ENCODE results near the gene KCNK6.

The KCNK6 gene

DNA sequence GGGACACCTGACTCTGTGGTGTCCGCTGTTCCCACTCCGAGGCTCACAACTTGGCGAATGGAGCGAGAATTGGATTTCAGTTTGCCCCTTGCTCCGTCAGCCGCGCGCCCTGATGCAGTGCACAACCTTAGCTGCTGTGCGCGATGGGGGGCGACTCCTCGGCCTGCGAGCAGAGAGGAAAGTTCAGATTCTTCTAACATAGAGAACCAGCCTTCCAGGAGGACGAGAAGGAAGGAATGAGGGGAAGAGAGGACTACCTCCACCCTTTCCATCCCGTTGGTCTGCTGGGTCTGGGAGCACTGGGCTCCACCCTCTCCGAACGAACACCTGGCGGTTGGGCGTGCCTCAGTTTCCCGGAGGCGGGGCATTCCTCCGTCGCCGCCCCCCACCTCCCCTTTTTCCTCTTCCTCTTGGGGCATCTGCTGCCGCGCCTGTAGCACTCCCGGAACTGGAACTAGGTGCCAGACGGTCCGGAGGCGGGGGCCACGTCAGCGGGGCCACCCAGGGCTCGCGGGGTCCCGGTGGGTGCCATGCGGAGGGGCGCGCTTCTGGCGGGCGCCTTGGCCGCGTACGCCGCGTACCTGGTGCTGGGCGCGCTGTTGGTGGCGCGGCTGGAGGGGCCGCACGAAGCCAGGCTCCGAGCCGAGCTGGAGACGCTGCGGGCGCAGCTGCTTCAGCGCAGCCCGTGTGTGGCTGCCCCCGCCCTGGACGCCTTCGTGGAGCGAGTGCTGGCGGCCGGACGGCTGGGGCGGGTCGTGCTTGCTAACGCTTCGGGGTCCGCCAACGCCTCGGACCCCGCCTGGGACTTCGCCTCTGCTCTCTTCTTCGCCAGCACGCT, at the start of gene KCNK6:
KCNK6 (plus strand) TSS at position 425 of the 838 bp plus-strand sequence; CDS start at position 531, 106 bp downstream.
- ATAC-seq (peak; percentile 16), DNase-seq (peak; percentile 71)

DNA sequence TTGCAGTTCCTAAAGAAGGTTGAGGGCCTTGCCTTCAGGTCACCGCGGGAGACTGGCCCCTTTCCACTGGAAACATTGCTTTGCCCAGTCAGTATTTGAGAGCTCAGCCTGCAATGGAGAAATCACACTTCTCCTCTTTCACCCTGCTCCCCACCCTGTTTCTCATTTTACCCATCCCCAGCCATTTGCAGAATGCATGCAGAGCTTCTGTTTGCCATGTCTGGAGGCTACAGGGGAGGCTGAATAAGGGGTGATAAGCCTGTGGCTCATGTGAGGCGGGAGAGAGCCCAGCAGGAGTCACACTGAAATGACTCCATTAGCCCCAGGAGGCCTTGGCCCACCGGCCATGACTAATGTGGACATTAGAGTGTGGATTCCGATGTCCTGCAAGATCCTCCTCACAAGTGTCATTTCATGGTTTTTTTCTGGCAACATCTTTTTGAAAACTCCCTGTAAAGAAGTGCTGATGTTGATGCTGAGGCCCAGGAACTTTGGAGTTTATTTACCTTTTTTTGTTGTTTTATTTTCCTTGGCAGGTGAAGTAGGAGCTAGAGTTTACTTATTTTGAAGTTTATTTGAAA, 49.0 kb upstream of the KCNK6 start:
- DNase-seq, result no peak

GRCh38 chr19:38273499-38273898, 46.1 kb upstream of the KCNK6 start:
- ATAC-seq, result no peak

More for the DNA sequence above, 49.0 kb upstream of the KCNK6 start:
- ATAC-seq, result no peak

GRCh38 chr19:38274739-38275138, 44.9 kb upstream of the KCNK6 start:
- DNase-seq, result no peak
- no peak for ATAC-seq

More at GRCh38 chr19:38273499-38273898, 46.1 kb upstream of the KCNK6 start:
- DNase-seq, result no peak

GRCh38 chr19:38276942-38277517, 42.6 kb upstream of the KCNK6 start:
- no peak for ATAC-seq
- no peak for DNase-seq

- no peak for DNase-seq
Observed at GRCh38 chr19:38277549-38277948, 42.1 kb upstream of the KCNK6 start.

DNA sequence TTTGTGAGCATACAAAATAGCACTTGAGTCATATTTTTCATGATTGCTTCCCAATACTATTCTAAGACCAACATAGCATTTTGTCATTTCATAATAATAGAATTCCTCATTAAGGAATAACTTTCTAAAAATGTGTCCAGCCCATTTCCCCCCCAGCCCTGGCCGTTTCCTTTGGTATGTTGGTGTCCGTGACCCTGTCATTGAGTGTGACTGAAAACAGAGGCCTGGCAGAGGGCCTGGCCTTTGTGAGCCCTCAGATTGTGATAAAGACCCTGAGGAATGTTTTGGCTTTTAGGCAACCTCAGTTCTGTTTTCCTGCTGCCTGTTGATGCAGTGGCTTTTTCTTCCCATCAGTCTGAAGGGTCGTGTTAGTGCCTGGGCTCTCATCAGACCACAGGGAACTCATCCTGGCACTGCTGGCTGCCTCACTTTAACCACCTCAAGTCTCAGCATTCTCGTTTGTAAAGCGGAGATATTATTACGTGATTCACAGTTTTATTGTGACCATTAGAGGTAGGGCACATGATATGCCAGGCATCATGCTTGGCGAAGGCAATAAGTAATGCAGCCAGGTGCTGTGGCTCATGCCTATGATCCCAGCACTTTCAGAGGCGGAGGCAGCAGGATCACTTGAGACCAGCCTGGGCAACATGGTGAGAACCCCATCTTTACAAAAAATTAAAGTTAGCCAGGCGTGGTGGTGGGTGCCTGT, 41.5 kb upstream of the KCNK6 start:
- DNase-seq (no peak), ATAC-seq (no peak)

More at GRCh38 chr19:38277549-38277948, 42.1 kb upstream of the KCNK6 start:
- no peak for ATAC-seq

- ATAC-seq (no peak), DNase-seq (no peak)
Observed at GRCh38 chr19:38278751-38279150, 40.9 kb upstream of the KCNK6 start.

DNA sequence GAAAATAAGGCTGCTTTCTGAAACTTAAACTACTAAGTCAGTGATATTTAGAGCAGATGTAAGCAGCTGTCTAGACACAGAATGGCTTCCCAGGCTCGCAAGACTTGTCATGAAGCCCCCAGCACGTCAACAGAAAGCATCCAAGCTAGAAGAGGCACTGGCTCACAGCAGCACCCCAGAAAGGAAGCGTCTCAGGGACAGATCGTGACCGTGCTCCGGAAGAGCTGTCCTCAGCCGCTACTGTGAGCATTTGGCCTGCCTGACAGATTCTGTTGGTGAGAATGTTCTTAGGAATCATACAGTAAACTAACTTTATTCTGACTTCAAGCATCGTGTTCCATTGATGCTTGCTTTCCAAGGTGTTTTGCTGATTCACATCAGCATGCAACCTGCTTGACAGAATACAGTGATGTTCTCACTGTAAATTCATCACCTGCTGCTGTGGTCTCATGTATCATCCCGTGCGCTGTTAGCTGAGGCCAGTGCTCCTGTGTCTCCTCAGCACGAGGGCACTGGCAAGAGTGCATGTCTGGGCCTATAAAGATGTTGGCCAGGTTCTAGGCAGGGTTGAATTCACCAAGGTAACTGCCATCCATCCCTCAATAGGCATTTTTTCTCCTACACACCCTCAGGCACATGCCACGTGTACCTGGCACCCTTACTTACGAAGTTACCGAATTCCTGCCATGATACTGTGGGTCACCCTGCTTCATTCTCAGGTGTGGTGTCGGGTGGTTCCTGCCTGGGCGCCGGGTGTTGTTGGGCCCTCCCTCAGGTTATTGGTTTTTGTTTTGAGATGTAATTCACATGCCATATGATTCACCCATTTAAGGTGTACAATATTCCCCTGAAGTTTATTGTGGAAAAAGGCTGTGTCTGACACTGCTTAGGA, 39.4 kb upstream of the KCNK6 start:
- DNase-seq (no peak), ATAC-seq (no peak)

DNA sequence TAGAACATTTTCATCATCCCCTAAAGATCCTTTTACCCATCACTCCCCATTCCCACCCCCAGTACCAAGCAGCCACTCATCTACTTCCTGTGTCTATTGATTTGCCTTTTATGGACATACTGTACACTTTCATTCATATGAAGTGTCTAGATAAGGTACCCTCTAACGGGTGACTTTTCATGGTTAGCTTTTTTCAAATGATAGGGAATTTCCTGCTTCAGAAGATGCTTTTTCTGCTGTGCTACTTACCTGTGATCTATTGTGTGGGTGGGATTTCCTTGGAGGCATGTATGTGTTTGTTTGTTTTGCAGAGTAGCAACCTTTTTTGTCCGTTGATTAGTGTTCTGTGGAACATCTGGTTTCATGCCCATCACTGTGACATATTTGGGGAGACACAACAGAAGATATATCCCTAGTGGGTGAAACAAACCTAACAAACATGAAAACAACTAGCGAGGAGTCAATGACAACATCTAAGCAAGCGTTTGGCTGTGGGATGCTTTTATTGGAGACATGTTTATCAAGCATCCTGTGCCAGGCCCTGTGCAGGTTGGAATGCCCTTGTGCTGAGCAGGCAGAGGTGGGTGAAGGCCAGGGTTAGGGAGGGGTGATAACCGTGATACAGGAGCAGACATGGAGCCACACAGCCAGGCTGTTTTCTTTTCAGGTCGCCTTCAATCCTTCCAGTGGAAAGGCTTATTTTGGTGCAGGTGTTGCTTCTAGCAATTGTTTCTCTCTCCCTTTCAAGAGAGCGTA, 37.7 kb upstream of the KCNK6 start:
- no peak for ATAC-seq

DNA sequence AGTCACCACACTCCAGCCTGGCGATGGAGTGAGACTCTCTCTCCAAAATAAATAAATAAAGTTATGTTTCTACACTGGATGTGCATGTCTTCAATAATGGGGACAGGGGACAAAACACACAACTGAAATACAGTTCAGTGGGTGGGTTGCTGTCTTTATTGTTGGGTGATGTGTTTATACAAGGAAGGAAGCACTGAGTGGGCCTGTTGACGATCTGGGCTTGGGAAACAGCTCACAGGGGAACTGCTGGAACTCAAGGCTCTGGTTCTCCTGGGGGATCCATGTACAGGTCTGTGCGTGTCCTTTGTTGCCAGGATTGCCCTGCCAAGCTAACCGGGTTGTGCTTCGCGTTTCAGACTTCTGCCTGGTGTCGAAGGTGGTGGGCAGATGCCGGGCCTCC, 36.4 kb upstream of the KCNK6 start:
- ATAC-seq (no peak), DNase-seq (no peak)

More for the DNA sequence above, 37.7 kb upstream of the KCNK6 start:
- no peak for DNase-seq

DNA sequence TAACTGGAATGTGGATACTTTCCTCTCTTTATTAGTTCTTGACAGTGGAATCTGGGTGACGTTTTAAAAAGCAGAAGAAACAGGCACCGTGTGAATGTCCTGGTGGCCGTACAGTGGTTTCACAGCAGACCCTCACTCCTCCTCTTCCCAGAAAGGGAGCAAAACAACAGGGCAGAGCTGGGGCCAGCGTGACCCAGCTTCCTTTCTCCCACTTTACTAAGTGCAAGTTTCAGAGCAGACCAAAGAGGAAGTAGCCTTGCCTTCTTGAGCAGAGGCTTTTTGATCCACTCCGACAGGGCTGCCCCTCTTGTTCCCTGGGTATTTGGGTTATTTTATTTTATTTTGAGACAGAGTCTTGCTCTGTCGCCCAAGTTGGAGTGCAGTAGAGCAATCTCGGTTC, 35.2 kb upstream of the KCNK6 start:
- DNase-seq (no peak), ATAC-seq (no peak)

- DNase-seq (no peak), ATAC-seq (no peak)
Observed at GRCh38 chr19:38285567-38285966, 34.1 kb upstream of the KCNK6 start.

DNA sequence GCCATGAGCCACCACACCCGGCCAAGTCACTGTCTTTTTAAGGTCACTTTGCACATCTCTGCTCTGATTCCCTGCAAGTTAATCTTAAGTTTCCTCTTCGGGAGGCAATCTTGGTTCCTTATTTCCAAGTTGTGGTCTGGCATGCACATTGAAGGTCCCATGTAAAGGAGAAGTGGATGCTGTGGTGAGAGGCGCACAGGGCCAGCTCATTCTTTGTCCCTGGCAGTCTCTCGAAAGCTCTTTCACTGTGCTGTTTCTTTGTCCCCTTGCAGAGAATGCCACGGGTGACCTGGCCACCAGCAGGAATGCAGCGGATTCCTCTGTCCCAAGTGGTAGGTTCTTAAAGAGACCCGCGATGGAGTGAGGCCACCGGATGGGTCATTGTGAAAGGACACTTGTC, 32.0 kb upstream of the KCNK6 start:
- ATAC-seq (no peak), DNase-seq (no peak)

GRCh38 chr19:38288123-38288855, 31.4 kb upstream of the KCNK6 start:
- ATAC-seq (no peak), DNase-seq (no peak)

- DNase-seq, result no peak
- ATAC-seq, result no peak
Observed at GRCh38 chr19:38289955-38290354, 29.7 kb upstream of the KCNK6 start.

- no peak for ATAC-seq
- DNase-seq, result no peak
Observed at GRCh38 chr19:38290631-38291147, 29.0 kb upstream of the KCNK6 start.

DNA sequence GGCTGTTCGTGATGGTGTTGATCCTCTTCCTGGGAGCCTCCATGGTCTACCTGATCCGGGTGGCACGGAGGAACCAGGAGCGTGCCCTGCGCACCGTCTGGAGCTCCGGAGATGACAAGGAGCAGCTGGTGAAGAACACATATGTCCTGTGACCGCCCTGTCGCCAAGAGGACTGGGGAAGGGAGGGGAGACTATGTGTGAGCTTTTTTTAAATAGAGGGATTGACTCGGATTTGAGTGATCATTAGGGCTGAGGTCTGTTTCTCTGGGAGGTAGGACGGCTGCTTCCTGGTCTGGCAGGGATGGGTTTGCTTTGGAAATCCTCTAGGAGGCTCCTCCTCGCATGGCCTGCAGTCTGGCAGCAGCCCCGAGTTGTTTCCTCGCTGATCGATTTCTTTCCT, 27.8 kb upstream of the KCNK6 start:
- no peak for DNase-seq

DNA sequence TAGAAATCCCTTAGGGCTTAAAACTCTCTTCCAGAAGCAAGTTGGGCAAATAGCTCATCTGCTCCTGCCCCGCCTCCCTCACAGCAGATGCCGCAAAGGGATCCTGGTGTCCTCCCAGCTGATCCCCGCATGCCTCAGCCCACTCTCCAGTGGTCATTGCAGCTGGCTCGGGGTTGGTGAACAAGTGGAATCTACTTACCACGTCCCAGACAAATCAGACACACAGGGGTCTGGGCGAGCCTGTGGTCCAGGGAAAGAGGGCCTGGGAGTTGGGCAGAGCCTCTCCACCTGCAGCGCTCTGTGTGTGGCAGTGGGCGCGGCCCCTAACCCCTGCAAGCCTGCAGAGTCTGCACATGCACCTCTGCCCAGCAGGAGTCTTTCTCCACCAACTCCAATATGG, 26.4 kb upstream of the KCNK6 start:
- ATAC-seq (no peak), DNase-seq (no peak)

More for the DNA sequence above, 27.8 kb upstream of the KCNK6 start:
- ATAC-seq, result no peak

- no peak for ATAC-seq
- DNase-seq, result no peak
Observed at GRCh38 chr19:38294090-38294489, 25.6 kb upstream of the KCNK6 start.

Measured in stimulated activated naive CD8-positive, alpha-beta T cell treated with anti-CD3 and anti-CD28 coated beads, Interleukin-15, Interleukin-2, amounts not matched to agents 100 U/mL and 50 U/mL, for 24 hours (primary cell).